ENCODE results near the gene IPP.
A peak's percentile ranks its signal among the peaks of the same experiment; 100 is the strongest.

IPP gene

GRCh38 chr1:45668526-45668925, 81.9 kb downstream of the IPP start:
- no peaks in the 10 kb centered on the region for H3K27me3 ChIP-seq
- H3K27ac ChIP-seq = no peak overlapping the region
- TF ChIP-seq Cebpa-rat (IDR thresholded peaks at IDR 0.05) = no peak
- peaks cover 0 to under 1% (median 0%) of the 10 kb centered on the region in 11 experiments; a peak in 1 of 22 replicates for H3K9me3 ChIP-seq (replicated peaks in 1 of 11)
- no peak overlapping the region for H3K4me2 ChIP-seq
- peaks cover 96 to 100% (median 100%) of the 10 kb centered on the region in 11 experiments for H4K20me1 ChIP-seq
- peaks cover 24 to 83% (median 62%) of the 10 kb centered on the region in 11 experiments; a peak in 21 of 22 replicates for H3K36me3 ChIP-seq
- H3K4me1 ChIP-seq = peaks cover 0 to 39% (median 13%) of the 10 kb centered on the region in 10 experiments; a peak in 13 of 20 replicates
- H3K4me3 ChIP-seq = no peak overlapping the region
- H3K9ac ChIP-seq = no peak overlapping the region

DNA sequence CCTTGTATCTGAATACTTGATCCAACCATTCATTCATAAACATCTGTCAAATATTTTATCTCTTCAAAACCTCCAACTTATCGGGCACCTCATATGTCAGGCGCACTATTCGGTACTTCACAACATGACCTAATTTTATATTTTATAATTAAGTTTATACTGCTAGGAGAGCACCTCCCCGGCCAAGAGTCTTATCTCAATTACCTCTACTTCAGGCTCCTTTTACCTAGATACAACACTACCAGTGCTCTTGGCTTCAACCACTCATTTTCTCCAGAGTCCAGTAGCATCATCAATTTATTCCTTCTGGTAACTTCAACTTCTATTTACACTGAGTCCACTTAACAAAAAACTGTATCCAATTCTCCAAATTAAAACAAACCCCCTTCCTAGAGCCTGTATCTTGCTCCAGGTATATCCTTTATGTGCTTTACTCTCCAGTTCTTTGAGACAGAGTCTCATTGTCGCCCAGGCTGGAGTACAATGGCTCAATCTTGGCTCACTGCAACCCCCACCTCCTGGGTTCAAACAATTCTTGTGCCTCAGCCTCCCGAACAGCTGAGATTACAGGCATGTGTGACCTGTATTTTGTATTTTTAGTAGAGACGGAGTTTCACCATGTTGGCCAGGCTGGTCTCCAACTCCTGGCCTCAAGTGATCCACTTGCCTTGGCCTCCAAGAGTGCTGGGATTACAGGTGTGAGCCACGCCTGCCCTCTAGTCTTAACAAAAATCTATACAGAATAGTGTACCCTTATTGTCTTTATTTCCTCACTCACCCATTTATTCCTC, 82.9 kb downstream of the IPP start:
- Histone ChIP-seq H3K4me1 (peaks cover 0 to 29% (median 13%) of the 10 kb centered on the region in 10 experiments; a peak in 13 of 20 replicates), H3K9me3 (replicated peaks in 1 of 11) (no peaks in the 10 kb centered on the region), H3K27ac (no peak overlapping the region), H3K4me2 (no peak overlapping the region), H3K27me3 (no peaks in the 10 kb centered on the region), H3K4me3 (no peak overlapping the region), H3K9ac (no peak overlapping the region), H3K36me3 (peaks cover 24 to 85% (median 59%) of the 10 kb centered on the region in 11 experiments; a peak in 20 of 22 replicates), H4K20me1 (peaks cover 96 to 100% (median 100%) of the 10 kb centered on the region in 11 experiments)
- no peak for TF ChIP-seq Cebpa-rat (IDR thresholded peaks at IDR 0.05)

- Histone ChIP-seq H3K9ac (no peak overlapping the region), H3K27me3 (no peaks in the 10 kb centered on the region), H3K4me2 (no peak overlapping the region), H3K9me3 (replicated peaks in 1 of 11) (no peaks in the 10 kb centered on the region), H3K4me3 (no peak overlapping the region), H3K36me3 (peaks cover 24 to 85% (median 59%) of the 10 kb centered on the region in 11 experiments; a peak in 20 of 22 replicates), H3K27ac (no peak overlapping the region), H3K4me1 (peaks cover 0 to 25% (median 13%) of the 10 kb centered on the region in 10 experiments; a peak in 13 of 20 replicates), H4K20me1 (peaks cover 96 to 100% (median 100%) of the 10 kb centered on the region in 11 experiments)
- TF ChIP-seq Cebpa-rat (IDR thresholded peaks at IDR 0.05) = no peak
These were observed 83.6 kb downstream of the IPP start for GRCh38 chr1:45666836-45667235.

- Histone ChIP-seq H3K27ac (no peak overlapping the region), H3K9me3 (replicated peaks in 1 of 11) (no peaks in the 10 kb centered on the region), H3K36me3 (peaks cover 72 to 99% (median 85%) of the 10 kb centered on the region in 11 experiments), H3K9ac (no peak overlapping the region), H4K20me1 (peaks cover 59 to 100% (median 76%) of the 10 kb centered on the region in 11 experiments), H3K4me2 (no peak overlapping the region), H3K27me3 (no peaks in the 10 kb centered on the region), H3K4me1 (no peaks in the 10 kb centered on the region), H3K4me3 (no peak overlapping the region)
- no peak for TF ChIP-seq Cebpa-rat (IDR thresholded peaks at IDR 0.05)
These were observed 90.1 kb downstream of the IPP start for GRCh38 chr1:45660336-45660735.

- H4K20me1 ChIP-seq = peaks cover 48 to 100% (median 65%) of the 10 kb centered on the region in 11 experiments
- H3K4me3 ChIP-seq = no peak overlapping the region
- H3K27ac ChIP-seq = no peak overlapping the region
These were observed 91.2 kb downstream of the IPP start for GRCh38 chr1:45659222-45659621.

GRCh38 chr1:45658171-45658570, 92.3 kb downstream of the IPP start:
- H3K36me3 ChIP-seq = peaks cover 85 to 100% (median 97%) of the 10 kb centered on the region in 11 experiments
- TF ChIP-seq Cebpa-rat (IDR thresholded peaks at IDR 0.05) = no peak

More at GRCh38 chr1:45659222-45659621, 91.2 kb downstream of the IPP start:
- no peaks in the 10 kb centered on the region for H3K4me1 ChIP-seq
- no peak overlapping the region for H3K9ac ChIP-seq
- no peaks in the 10 kb centered on the region for H3K9me3 ChIP-seq (replicated peaks in 1 of 11)
- H3K27me3 ChIP-seq = no peaks in the 10 kb centered on the region
- TF ChIP-seq Cebpa-rat (IDR thresholded peaks at IDR 0.05) = no peak
- H3K36me3 ChIP-seq = peaks cover 74 to 99% (median 88%) of the 10 kb centered on the region in 11 experiments
- no peak overlapping the region for H3K4me2 ChIP-seq

DNA sequence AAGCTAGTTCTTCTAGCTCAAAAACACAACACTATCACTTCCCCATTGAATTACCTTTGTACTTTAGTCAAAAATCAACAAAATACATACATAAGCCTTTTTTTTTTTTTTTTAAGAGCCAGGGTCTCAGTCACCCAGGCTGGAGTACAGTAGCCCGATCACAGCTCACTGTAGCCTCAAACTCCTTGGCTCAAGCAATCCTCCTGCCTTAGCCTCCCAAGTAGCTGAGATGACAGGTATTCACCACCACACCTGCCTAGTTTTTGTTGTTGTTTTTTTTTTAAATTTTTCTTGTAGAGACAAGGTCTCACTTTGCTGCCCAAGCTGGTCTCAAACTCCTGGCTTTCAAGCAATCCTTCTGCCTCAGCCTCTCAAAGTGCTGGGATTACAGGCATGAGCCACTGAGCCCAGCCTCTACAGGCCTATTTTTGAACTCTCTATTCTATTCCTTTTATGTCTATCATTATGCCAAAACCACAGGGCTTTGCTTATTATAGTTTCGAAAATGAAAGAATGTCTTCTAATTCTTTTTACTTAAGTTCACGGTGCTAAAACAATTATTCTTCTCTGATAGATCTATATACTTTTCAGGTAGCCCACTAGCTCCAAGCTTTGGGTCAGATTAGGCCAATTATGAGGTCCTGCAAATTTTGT, 93.8 kb downstream of the IPP start:
- H3K4me3 ChIP-seq = no peak overlapping the region
- H3K9me3 ChIP-seq (replicated peaks in 1 of 11) = no peaks in the 10 kb centered on the region
- H3K36me3 ChIP-seq = peaks cover 99 to 100% (median 100%) of the 10 kb centered on the region in 11 experiments
- TF ChIP-seq Cebpa-rat (IDR thresholded peaks at IDR 0.05) = no peak
- H3K27ac ChIP-seq = no peak overlapping the region
- H3K4me2 ChIP-seq = no peak overlapping the region
- H3K4me1 ChIP-seq = no peaks in the 10 kb centered on the region
- H3K9ac ChIP-seq = no peak overlapping the region
- no peaks in the 10 kb centered on the region for H3K27me3 ChIP-seq
- H4K20me1 ChIP-seq = peaks cover 25 to 99% (median 44%) of the 10 kb centered on the region in 11 experiments

More at GRCh38 chr1:45658171-45658570, 92.3 kb downstream of the IPP start:
- Histone ChIP-seq H3K9me3 (replicated peaks in 1 of 11) (no peaks in the 10 kb centered on the region), H3K27ac (no peak overlapping the region), H3K4me2 (no peak overlapping the region), H3K4me3 (no peak overlapping the region), H3K9ac (no peak overlapping the region), H3K4me1 (no peaks in the 10 kb centered on the region), H4K20me1 (peaks cover 40 to 99% (median 54%) of the 10 kb centered on the region in 11 experiments), H3K27me3 (no peaks in the 10 kb centered on the region)

- Histone ChIP-seq H4K20me1 (peaks cover 6 to 99% (median 29%) of the 10 kb centered on the region in 11 experiments; a peak in 17 of 22 replicates), H3K36me3 (peaks cover 99 to 100% (median 100%) of the 10 kb centered on the region in 11 experiments), H3K9ac (no peak overlapping the region), H3K27me3 (no peaks in the 10 kb centered on the region), H3K4me2 (no peak overlapping the region), H3K4me1 (no peaks in the 10 kb centered on the region), H3K4me3 (no peak overlapping the region), H3K9me3 (replicated peaks in 1 of 11) (no peaks in the 10 kb centered on the region), H3K27ac (no peak overlapping the region)
- peak in 2 of 11 experiments; percentile 21 to 31; a peak in 1 of 22 replicates for TF ChIP-seq Cebpa-rat (IDR thresholded peaks at IDR 0.05)
These were observed 95.7 kb downstream of the IPP start for GRCh38 chr1:45654540-45655280.
